ENCODE results near the gene HOXD1. TPM values are rescaled to one million over a fixed set of nuclear protein-coding genes. Genes with fewer than 3 reads are reported as not detected.

The HOXD1 gene
- total RNA-seq, 2 donors from 2014 or later = 2.3 to 6.1 TPM

DNA sequence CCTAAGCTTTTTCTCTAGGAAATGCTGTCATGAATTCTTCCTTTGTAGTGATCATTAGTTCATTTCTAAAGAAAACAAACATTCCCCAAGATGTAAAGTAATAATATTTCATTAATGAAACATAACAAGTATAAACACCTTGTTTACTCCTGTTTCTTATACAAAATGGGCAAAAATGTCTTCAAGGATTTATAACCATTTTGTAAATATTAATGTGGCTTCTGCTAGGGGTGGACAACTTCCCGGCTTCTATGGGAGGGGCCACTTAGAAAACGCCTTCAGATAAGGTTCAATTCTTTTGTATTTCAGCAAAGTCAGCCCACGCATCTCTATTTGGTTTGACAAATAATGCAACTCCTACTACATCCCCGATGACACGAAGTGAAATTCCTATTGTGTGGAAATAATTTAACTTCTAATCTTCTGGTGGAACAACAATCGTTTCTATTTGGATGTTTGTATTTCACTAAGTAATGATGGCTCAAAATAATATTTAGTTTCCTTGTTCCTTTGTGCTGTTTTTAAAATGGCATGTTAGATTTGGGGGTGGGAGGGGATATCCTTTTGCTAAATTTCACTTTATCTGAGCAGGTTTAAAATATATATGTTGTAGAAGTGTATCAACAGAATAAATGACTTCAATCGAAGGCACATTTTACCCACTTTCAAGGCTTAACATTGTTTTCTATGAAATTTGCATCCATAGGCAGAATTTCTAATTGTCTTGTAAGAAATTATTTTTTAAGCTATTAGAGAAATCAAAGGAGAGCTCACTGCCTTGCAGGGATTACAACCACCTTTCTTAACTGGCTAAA, 14.7 kb upstream of the HOXD1 start:
- no peaks in the 10 kb centered on the region for H3K9me3 ChIP-seq
- H3K27me3 ChIP-seq (replicated peaks; ENCODE audit: insufficient read depth) = peaks cover 42% of the 10 kb centered on the region
- no peak overlapping the region for H3K27ac ChIP-seq
- intact Hi-C loops (cut with DNase I) = no loop called here
- H3K4me1 ChIP-seq (replicated peaks) = no peaks in the 10 kb centered on the region
- 37% methylated on average over 7 of the region's 7 CpGs for WGBS
- TF ChIP-seq, protein P1, sequence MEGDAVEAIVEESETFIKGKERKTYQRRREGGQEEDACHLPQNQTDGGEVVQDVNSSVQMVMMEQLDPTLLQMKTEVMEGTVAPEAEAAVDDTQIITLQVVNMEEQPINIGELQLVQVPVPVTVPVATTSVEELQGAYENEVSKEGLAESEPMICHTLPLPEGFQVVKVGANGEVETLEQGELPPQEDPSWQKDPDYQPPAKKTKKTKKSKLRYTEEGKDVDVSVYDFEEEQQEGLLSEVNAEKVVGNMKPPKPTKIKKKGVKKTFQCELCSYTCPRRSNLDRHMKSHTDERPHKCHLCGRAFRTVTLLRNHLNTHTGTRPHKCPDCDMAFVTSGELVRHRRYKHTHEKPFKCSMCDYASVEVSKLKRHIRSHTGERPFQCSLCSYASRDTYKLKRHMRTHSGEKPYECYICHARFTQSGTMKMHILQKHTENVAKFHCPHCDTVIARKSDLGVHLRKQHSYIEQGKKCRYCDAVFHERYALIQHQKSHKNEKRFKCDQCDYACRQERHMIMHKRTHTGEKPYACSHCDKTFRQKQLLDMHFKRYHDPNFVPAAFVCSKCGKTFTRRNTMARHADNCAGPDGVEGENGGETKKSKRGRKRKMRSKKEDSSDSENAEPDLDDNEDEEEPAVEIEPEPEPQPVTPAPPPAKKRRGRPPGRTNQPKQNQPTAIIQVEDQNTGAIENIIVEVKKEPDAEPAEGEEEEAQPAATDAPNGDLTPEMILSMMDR (IDR thresholded peaks at IDR 0.05) = no peak
- TF ChIP-seq POLR2AphosphoS5 (IDR thresholded peaks at IDR 0.05) = no peak
- TF ChIP-seq POLR2A (IDR thresholded peaks at IDR 0.05) = no peak
- H3K36me3 ChIP-seq = no peaks in the 10 kb centered on the region
- H3K4me3 ChIP-seq = no peak overlapping the region
- DNase-seq (ENCODE audit: low spot score) = no peak

DNA sequence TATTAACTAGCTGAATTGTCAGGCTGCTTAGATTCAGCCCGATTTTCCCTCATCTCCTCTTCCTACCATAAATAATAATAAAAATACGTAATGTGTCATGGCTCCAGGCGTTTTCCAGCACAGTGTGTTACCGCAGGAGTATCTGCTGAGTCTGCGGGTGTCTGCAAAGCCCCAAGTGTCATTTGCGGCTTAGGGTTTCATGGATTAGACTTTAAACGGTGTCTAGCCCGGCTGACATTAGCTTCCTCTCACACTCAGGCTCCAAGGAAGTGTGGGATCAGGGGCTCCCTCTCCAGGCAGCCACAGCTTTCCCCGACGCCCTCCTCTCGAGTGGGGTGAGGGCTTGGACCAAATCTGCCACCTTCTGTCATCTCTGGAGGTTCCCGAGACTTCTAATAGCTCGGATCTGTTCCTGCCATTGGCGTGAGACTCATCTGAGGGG, 14.1 kb upstream of the HOXD1 start:
- Histone ChIP-seq H3K9me3 (no peaks in the 10 kb centered on the region), H3K4me1 (replicated peaks) (no peaks in the 10 kb centered on the region), H3K27ac (no peak overlapping the region), H3K36me3 (no peaks in the 10 kb centered on the region), H3K27me3 (replicated peaks; ENCODE audit: insufficient read depth) (peaks cover 42% of the 10 kb centered on the region), H3K4me3 (no peak overlapping the region)
- 16% methylated on average over 14 of the region's 14 CpGs for WGBS
- no peak for DNase-seq (ENCODE audit: low spot score)
- intact Hi-C loops (cut with DNase I) = no loop called here
- no peak for TF ChIP-seq POLR2A (IDR thresholded peaks at IDR 0.05)
- TF ChIP-seq, protein P1 (IDR thresholded peaks at IDR 0.05) = no peak
- no peak for TF ChIP-seq POLR2AphosphoS5 (IDR thresholded peaks at IDR 0.05)

GRCh38 chr2:176174824-176175708, 13.4 kb upstream of the HOXD1 start:
- no peak overlapping the region for H3K4me3 ChIP-seq
- intact Hi-C loops (cut with DNase I) = no loop called here
- H3K36me3 ChIP-seq = no peaks in the 10 kb centered on the region
- TF ChIP-seq POLR2AphosphoS5 (IDR thresholded peaks at IDR 0.05) = no peak
- TF ChIP-seq, protein P1 (IDR thresholded peaks at IDR 0.05) = no peak
- H3K27me3 ChIP-seq (replicated peaks; ENCODE audit: insufficient read depth) = peaks cover 42% of the 10 kb centered on the region
- H3K27ac ChIP-seq = no peak overlapping the region
- no peaks in the 10 kb centered on the region for H3K9me3 ChIP-seq
- DNase-seq (ENCODE audit: low spot score) = no peak
- H3K4me1 ChIP-seq (replicated peaks) = no peaks in the 10 kb centered on the region
- WGBS = 26% methylated on average over 42 of the region's 47 CpGs

GRCh38 chr2:176175709-176176607, 12.5 kb upstream of the HOXD1 start:
- Histone ChIP-seq H3K4me1 (replicated peaks) (no peaks in the 10 kb centered on the region), H3K4me3 (no peak overlapping the region), H3K27me3 (replicated peaks; ENCODE audit: insufficient read depth) (peaks cover 42% of the 10 kb centered on the region), H3K27ac (no peak overlapping the region), H3K36me3 (no peaks in the 10 kb centered on the region), H3K9me3 (no peaks in the 10 kb centered on the region)
- WGBS = 91% methylated on average over 7 of the region's 7 CpGs
- intact Hi-C loops (cut with DNase I) = no loop called here
- TF ChIP-seq, protein P1 (IDR thresholded peaks at IDR 0.05) = no peak
- TF ChIP-seq POLR2AphosphoS5 (IDR thresholded peaks at IDR 0.05) = no peak
- no peak for TF ChIP-seq POLR2A (IDR thresholded peaks at IDR 0.05)
- no peak for DNase-seq (ENCODE audit: low spot score)

Measured in prostate gland (tissue), 2 donors.